Activated CD4-positive, alpha-beta T cell treated with anti-CD3 and anti-CD28 coated beads, Interleukin-2, amount 50 U/mL, for 24 hours (primary cell): ENCODE data around the gene ARHGAP5.

Experiments
- DNase-seq, 2 donors: peaks; one replicate each; pipeline ENCODE4 v3.0.0-alpha.2; 2020; ENCODE audit warnings: low read depth in 1 of 2, low spot score in 1 of 2

ARHGAP5 gene

DNA sequence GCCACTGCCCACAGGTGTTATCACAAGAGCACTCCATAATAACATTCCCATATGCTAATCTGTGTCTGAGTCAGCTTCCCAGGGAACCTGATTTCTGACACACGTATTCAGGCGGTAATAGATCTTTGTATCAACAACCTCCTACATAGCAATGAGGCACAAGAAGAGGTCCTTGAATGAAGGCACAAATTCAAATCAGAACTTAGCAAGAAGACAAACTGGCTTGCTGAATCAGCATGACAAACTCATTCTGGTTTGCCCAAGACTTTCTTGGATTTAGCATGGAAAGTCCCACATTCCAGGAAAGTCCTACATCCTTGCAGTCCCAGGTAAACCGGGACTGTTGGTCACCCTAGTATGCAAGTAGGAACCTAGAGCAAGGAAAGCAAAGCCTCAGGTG lies 90.8 kb downstream of the ARHGAP5 start:
- no peak for DNase-seq

DNA sequence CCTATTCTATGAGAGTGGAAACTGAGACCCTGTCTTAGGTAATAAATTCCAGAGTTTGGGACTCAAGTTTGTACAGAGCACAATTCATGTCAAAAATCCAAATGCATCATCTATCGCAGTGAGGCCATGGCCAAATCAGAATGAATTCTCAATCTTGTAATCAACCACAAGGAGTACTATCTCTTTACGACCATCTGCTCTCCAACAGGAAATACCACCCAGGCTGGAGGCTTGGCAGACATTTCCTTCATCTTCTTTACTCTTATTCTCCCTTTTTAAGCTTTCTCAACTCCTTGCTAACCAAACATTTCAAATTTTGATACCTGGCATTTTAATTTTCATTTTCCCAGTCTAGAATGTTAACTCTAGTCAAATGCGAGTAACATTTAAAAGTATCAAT lies 92.1 kb downstream of the ARHGAP5 start:
- DNase-seq, result no peak

DNA sequence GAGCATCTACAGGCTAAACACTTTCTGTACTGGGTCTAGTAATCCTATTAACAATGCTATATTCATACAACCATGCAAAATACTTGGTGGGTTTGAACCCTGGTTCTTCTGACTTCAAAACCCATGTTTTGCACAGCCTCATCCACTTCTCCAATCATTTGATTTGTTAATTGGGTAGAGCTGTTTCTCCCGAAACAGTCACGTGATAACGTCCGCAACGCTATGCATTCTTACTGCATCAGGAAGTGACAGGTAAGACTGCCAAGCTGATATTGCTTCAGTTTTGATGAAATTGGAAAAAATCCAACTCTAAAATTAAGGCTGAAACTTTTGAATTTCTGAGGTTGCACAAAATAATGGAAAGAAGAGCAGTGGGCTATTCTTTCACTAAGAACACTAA lies 94.4 kb downstream of the ARHGAP5 start:
- DNase-seq, result no peak

DNA sequence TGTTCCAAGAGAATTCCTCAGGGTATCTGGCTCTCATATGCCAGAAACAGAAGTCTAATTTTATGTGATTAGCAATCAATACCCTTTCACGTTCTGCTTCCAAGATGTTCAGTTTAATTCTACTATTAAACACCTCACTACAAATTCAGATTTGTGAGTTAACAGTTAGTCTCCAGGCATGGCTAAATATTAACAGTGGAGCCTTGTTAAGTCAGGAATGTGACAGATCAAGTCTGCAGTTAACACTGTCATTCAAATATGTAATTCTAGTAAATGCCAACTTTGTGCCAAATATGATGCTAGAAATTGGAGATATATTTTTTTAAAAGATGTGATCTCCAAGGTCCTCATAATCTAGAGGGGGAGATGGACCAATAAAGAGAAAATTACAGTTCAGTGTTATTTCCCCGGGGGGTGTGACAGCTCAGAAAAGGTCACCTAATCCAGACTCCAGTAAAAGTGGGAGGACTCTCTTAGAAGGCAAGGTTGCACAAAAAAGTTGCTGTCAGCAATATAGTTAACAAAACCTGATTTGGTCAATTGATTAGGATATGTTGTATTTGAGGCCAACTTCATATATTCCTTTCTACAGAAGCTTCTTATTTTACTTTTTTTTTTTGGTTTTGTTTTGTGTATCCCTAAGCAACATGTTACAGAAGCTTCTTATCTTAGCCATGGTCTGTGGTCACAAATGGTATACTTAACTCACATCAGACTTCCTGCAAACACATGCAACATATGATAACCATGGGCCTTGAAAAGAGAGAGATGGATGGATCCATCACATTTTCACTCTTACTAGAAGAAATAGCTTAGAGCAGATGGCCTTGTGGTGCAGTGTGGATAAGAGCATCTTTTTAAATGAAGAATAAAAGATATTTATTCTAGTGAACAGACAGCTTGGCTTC lies 106.3 kb downstream of the ARHGAP5 start:
- DNase-seq, result no peak

DNA sequence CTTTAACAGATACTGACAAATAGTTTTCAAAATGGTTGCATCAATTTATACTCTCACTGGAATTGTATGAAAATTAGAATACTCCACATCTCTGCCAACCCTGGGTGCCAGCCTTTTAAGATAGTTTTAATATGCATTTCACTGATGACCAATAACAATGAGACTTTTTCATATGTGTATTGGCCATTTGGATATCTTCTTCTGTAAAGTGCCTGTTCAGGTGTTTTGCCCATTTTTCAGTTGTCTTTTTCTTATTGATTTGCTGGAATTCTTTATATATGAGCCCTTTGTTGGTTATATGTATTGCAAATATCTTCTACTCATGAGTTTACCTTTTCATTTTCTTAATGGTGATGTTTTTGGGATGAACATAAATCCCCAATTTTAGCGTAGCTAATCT lies 108.0 kb downstream of the ARHGAP5 start:
- no peak for DNase-seq

DNA sequence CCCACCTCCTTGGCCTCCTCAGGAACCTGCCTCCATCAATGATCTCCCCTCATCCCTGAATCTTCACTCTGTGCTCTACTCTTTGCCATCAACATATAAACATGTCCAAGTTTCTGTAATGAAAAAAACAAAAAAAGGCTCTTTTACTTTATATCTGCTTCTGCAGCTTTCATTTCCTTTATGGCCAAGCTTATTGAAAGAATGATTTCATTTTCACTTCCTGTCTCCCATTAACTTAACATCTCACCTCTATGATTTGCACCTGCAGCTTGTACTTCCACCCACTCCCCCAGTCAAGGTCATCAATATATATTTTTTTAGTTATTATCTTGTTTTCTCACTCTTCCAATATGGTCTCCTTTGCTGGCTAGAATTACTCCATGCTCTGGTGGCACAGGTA lies 109.1 kb downstream of the ARHGAP5 start:
- no peak for DNase-seq

DNA sequence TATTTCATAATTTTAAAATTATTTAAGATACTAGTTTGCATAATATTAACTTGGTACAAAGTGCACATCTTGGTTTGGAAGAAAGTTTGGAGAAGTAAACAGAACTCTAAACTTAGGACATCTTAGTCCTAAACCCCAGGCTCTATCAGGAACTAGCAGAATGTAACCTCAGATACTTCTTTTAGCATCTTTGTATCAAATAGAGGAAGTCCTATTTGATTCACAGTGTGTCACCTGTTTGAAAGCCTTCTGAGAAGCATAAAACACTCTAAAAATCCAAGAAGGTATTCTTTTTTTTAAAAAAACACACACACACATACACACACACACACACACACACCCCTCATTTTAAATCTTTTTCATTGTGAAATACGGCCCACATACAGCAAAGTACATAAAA lies 112.7 kb downstream of the ARHGAP5 start:
- DNase-seq, result no peak

DNA sequence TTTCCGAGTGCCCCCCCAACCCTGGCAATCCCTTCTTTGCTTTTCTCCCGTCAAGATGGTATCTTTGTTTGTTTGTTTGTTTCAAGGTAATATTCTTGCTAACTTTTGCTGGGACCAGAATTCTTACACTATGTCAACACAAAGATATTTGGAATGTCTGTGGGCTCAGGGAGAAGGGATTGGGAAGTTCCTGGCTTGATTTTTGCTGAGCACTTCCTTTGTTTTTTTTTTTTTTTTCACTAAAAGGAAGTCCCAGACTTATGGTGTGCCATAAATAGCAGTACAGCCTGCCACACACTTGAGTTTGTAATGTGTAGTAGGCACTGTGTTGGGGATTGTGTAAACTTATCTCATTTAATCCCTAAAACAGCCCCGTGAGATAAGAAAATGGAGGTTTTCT lies 113.6 kb downstream of the ARHGAP5 start:
- no peak for DNase-seq

DNA sequence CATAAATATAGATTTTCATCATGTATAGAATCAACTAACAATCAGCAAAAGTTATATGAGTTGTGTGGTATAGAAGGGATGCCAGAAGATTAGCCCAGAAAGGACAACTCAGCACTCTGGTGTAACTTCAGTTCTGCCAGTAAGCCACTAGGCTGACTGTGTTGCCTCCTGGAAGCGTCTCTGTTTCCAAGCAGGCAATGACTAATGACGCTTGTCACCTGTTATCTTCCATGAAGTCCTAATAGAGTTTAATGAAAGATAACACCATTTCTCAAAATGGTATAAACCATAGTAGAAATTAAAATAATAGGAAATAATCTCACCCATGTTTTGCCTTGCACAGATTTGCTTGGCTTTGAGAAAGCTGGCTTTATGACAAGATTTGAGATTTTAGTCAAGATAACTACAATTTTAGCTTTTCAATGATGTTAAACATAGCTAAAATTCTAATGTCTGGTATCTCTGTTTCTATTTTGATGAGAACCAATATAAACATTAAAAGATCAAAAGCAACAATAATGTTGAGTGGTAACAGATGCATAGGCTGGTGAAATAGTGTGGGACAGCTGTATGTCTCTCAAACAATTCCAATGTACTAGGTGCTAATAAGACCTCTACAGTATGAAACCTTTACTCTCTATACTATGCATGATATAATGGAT lies 115.7 kb downstream of the ARHGAP5 start:
- DNase-seq, result no peak

DNA sequence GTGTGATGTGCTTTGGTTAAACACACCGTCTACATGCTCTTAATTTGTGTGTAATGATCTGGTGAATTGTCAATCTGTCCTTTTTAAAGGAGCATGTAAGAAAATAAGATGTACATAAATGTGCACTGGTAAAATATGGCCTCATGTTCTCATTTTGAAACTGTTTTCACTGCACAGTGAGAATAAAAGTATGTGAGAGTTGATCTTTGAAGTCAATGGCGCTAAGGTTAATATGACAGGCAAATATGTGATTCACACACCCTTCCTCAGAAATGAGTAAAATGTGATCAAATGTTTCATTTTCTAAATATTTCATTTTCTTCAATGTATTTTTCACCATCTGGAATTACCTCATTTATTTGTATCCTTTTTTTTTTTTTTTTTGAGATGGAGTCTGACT lies 116.4 kb downstream of the ARHGAP5 start:
- no peak for DNase-seq

DNA sequence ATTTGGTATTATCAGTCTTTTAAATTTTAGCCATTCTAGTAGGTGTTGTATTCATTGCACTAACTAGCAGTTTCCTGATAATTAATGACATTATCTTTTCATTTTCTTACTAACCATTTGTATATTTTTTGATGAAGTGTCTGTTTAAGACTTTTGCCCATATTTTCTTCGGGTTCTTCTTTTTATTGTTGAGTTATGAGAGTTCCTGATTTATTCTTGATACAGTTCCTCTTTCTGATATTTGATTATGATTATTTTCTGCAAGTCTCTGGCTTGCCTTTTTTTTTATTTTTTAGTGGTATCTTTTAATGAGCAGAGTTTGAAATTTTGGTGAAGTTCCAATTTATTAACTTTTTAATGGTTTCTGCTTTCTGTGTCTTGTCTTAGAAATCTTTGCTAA lies 118.5 kb downstream of the ARHGAP5 start:
- DNase-seq, result no peak

DNA sequence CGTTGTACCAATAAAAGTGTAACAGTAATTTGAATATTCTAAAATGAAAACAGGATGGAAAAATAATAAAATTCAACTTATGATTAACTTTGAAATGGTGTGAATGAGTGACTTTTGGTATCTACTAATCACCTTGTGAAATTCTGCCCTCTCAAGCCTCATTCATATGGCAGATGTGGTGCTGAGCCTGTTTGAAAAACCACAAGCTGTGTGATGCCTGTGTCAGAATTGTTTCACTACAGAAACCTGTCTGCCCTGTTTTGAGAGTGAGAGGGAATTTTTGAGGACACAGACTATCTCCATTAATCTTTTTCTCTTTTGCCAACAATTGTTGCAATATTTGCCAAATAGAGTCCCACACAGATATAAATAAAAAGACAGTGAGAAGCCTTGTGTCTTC lies 120.8 kb downstream of the ARHGAP5 start:
- no peak for DNase-seq

DNA sequence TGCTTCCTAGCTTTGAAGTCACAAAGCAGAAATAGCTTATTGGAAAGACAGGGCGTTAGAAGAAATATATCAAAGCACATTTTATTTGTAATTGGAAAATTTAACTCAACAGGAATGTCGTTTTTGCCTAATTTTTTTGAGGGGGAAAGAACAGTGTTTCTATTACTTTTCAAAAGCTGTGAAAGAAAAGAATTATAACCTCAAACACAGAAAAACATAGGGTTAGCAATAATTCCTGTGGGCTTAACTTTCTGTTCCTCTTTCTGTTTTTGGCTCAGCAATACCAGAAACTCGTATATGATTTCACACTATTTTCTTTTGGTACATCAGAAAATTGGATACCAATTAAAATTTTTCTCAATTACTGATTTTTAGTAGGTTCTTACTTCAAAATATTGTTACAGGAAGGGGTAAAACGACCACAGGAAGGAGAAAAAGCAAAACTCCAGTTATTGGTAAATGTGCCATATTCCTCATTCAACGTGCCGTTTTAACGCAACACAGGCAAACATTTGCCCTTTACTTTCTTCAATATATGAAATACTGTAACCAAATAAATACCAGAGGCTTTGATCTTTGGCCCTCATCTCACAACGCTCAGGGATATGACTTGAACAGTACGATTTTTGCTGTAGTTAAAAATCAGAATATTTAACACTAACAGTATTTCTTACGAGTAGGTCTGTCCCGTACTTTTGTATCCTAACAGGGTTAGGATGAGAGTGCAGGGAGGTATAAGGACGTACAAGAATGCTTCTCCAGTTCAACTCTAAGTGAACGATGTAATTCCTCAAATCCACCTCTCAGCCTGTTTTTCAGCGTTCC lies 123.5 kb downstream of the ARHGAP5 start:
- DNase-seq, result no peak

DNA sequence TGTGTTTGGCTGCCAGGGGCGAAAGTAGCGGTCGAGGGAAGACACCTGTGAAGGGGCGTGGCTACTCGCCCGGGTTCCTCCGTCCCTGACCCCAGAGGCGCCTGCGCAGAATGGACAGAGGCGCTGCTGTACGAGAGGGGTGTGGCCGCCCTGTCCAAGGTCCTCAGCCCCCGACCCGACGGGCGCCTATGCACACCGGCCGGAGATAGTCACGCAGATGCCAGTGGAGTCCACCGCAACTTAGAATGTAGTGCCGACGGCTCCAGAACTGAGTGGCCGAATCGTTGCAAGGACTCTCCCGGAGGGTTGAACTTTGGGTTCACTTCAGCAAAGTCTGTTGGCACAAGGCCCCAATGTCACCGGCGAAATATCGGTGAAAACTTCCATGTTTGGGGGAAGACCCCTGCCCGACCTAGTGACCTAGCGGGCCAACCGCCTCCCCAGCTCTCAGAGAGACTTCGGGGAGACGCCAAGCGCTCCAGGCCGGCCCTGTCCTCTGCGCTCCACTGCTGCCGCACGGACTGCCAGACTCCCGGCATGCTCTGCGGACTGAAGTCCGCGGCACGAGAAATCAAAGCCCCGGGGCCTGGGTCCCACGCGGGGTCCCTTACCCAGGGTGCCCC lies 124.2 kb downstream of the ARHGAP5 start:
- DNase-seq, result peak; percentile 49 to 58

DNA sequence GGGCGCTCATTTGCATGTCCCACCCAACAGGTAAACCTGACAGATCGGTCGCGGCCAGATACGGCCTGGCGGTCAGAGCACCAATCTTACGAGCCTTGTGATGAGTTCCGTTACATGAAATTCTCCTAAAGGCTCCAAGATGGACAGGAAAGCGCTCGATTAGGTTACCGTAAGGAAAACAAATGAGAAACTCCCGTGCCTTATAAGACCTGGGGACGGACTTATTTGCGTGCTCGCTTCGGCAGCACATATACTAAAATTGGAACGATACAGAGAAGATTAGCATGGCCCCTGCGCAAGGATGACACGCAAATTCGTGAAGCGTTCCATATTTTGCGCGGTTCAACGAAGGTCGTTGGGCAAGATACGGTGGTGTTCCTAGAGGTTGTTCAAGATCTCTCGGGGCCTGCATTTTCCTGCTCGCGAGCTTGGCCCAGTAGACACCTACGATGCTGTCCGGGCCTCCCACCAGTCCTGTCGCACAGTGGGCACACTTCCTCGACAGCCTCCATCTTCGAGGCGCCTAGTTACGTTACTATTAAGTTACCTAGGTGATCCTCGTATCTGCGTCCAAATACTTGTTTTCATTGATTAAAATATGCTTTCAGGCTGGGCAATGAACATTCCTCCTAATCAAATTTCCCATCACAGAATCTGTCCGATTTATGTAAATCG lies 124.8 kb downstream of the ARHGAP5 start, which contains the start of gene RNU6-7:
RNU6-7 (plus strand) TSS at position 230 of the 675 bp plus-strand sequence.
- peak; percentile 5 to 30 for DNase-seq

DNA sequence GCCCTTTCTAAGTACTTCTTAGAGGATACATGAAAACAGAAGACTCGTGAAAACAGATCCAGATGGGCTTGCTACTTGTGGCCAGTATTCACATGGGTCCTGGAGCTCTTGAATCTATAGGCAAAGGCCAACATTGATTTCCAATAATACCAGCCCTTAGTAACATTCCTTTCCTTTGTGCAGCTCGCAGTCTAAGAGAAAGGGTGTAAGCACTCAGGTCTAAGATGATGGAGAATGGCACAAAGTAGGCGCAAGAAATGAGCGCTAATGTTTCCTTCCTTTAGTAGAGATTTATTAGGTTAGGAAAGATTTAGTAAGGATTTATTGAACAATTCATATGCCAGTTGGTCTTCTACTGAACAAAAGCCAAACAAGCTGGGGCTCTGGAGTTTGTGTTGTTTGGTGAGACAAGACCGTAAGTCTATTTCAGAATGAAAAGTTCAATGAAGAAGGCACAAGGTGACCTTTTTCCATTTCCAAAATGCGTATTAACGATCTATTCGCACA lies 125.4 kb downstream of the ARHGAP5 start:
- no peak for DNase-seq

DNA sequence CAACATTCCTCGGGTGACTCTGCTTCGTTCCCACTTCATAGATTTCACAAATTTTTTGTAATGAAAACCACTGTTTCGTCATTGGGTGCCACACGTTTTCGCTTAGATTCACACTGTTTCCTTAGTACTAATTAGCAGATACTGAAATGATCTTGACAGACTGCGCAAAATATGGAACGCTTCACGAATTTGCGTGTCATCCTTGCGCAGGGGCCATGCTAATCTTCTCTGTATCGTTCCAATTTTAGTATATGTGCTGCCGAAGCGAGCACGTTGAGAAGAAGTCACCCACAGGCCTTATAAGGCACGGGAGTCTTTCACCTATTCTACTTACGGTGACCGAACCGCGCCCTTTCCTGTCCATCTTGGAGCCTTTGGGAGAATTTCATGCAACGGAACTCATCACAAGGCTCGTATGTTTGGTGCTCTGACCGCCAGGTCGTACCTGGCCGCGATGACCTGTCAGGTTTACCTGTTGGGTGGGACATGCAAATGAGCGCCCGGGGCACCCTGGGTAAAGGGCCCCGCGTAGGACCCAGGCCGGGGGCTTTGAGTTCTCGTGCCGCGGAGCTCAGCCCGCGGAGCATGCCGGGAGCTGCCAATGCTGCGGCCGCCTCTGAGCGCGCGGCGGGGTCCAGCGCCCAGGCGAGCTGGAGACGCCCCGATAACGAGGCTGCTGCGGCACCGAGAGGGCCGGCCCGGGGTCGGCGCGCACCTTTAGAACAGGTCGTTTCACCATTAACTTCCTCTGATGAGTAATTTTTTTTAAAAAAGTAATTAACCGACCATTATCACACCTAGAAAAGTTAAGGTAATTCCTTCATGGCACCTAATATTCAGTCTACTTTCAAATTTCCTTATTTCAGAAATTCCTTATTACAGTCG lies 126.1 kb downstream of the ARHGAP5 start, which contains the start of gene RNU6-8:
RNU6-8 (minus strand) TSS at position 272 of the 885 bp plus-strand sequence.
- DNase-seq, result peak; percentile 76 to 85

DNA sequence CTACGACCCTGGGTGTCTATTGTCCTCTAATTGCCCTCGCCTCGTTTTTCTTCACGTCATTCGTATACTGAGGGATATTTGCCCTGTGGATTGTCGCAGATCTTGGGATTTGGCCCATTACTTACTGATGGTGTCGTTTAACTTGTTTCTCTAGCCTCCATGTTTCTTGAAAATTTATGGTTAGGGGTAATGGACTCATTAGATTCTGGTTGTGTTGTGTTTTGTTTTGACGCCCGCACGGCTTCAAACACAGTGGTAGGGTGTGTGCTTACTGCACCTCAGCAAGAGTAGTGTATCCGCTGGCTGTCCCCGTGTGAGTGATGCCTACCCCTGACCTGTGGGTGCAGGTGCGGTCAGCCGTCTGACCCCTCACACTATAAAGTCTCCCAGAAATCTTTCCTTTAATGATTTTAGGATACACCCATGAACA lies 126.8 kb downstream of the ARHGAP5 start:
- DNase-seq, result no peak

DNA sequence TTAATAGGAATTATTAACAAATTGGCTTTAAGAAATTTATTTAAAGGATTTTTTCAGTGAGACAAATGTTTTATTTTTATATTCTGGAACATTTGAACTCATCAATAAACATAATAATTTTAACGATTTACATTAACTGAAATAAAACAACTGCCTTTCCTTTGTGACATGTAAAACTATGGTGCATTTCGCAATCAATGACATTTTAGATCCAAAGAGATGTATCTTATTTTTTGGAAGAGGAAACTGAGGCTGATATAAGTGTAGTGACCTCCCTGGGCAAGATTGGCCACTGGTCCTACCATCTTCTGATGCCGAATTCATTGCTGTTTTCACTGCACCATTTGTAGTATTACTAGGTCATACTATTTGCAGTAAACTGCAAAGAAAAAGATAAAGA lies 128.4 kb downstream of the ARHGAP5 start:
- no peak for DNase-seq
